Measurements from ENCODE around the gene APBA2.

DNA sequence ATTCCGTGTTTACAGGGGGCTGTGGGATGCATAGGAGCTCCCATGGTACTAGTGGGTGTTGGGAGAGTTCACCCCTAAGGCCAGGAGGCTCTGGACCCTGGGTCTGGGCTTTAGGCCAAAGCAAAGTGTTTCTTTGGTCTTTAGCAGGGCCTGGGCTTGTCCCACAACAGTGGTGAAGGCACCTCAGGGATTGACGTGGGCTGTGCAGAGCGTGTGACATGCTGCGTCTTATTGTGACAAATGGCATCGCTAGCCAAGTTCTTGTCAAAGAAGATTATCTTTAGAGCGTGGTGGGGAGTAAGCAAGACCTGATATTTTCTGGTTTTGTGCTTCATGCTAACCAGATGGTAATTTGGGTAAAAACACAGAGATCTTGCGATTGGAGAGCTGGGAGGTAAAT is 170.1 kb downstream of the APBA2 start:
- TF ChIP-seq, protein P1, sequence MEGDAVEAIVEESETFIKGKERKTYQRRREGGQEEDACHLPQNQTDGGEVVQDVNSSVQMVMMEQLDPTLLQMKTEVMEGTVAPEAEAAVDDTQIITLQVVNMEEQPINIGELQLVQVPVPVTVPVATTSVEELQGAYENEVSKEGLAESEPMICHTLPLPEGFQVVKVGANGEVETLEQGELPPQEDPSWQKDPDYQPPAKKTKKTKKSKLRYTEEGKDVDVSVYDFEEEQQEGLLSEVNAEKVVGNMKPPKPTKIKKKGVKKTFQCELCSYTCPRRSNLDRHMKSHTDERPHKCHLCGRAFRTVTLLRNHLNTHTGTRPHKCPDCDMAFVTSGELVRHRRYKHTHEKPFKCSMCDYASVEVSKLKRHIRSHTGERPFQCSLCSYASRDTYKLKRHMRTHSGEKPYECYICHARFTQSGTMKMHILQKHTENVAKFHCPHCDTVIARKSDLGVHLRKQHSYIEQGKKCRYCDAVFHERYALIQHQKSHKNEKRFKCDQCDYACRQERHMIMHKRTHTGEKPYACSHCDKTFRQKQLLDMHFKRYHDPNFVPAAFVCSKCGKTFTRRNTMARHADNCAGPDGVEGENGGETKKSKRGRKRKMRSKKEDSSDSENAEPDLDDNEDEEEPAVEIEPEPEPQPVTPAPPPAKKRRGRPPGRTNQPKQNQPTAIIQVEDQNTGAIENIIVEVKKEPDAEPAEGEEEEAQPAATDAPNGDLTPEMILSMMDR (IDR thresholded peaks at IDR 0.05; ENCODE audit: low read length): no peak
- no peak for TF ChIP-seq EZH2 (IDR thresholded peaks at IDR 0.05; ENCODE audit: borderline replicate concordance, low read length)

Data from OCI-LY1 (cell line).